Measurements from ENCODE around the gene CYBA. TPM values are rescaled to one million over a fixed set of nuclear protein-coding genes. Genes with fewer than 3 reads are reported as not detected.

Gene CYBA
- total RNA-seq, 4 donors from 2014 or later, result 258 to 306 (median 291) TPM

DNA sequence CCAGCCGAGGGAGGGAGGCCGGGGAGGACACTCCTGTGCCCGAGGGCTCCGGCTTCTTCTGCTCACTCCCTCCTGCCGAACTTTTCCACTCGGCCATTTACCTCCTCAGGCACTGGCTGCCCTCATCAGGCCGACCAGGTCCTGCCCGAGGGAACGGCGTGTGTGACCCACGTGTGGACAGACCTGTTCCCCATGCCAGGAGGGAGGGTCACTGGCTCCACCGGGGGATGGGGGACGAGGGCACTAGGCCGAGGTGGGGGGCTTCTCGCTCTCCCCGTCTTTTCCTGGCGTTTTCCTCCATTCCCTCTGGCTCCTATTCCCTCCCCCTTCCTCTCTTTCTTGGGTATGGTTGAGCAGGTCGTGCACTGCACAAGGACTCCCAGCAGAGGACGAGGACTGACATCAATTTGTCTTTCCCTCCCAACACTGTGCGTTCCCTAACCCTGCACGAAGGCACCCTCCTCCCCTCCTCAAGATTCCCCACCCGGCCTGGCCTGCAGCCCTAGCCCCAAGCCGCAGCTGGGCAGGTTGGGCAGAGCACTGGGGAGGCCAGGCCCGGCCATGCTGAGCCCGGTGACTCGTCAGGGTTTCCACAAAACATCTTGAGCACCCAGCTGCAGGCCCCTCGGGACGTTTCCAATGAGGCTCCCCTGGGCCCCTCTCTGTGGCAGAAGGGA lies 15.7 kb downstream of the CYBA start:
- 40% methylated on average over 4 to 28 of the region's 28 CpGs for WGBS, 2 donors (ENCODE audit: low coverage in 1 of 2)
- in situ Hi-C loops (cut with MboI; ENCODE audit: low pct_ligation_motif_present in 1 of 4, low pct_unique_long_range_greater_than_20kb in 1 of 4, low sequenced_read_pairs in 3 of 4), result no loop called here

DNA sequence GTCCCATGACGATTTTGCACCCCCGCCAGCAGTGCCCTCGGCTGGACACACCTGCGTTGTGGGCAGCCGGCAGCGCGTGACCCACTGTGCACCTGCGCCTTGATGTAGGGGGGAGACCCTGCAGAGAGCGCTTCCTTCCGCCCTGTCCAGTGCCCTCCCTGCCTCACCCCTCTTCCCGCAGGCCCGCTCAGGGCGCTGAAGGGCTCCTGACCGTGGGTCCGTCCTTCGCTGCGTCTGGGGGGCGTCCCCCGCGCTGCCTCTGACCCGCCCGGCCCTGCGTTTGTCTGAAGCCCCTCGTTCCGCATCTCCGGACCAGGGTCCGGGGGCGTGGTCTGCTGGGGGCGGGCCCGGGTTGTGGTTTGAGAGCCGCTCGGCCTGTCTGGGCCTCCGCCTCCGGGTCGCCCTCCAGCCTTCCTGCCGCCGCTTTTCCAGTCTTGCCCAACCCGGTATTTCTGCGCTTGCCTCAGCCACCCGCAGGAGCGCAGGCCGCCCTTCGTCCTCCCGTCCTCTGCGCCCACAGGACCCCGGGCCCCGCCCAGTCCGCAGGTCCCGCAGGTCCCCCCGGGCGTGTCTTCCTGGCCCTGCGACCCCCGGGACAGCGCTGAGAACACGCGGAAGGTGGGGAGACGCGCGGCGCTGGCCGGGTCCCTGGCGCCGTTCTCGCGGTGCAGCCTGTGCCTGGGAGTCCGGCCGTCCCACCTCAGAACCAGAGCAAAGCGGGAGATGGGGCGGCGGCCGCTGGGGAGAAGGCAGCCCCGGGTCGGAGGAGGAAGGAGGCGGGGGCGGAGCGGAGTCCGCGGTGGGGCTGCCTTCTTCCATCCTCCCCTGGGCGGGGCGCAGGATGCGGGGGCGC lies 16.5 kb downstream of the CYBA start:
- peaks cover 9 to 34% (median 29%) of the 10 kb centered on the region in 4 donors for H3K4me1 ChIP-seq
- intact Hi-C loops (cut with DNase I; ENCODE audit: low total_unique reads), result no loop called here
- H3K9me3 ChIP-seq, result no peaks in the 10 kb centered on the region
- in situ Hi-C loops (cut with MboI; ENCODE audit: low pct_ligation_motif_present in 1 of 4, low pct_unique_long_range_greater_than_20kb in 1 of 4, low sequenced_read_pairs in 3 of 4), result no loop called here
- peak overlapping the region; percentile 1 to 50 (median 26) for H3K4me3 ChIP-seq
- peak; percentile 74 for DNase-seq
- TF ChIP-seq, protein P1, sequence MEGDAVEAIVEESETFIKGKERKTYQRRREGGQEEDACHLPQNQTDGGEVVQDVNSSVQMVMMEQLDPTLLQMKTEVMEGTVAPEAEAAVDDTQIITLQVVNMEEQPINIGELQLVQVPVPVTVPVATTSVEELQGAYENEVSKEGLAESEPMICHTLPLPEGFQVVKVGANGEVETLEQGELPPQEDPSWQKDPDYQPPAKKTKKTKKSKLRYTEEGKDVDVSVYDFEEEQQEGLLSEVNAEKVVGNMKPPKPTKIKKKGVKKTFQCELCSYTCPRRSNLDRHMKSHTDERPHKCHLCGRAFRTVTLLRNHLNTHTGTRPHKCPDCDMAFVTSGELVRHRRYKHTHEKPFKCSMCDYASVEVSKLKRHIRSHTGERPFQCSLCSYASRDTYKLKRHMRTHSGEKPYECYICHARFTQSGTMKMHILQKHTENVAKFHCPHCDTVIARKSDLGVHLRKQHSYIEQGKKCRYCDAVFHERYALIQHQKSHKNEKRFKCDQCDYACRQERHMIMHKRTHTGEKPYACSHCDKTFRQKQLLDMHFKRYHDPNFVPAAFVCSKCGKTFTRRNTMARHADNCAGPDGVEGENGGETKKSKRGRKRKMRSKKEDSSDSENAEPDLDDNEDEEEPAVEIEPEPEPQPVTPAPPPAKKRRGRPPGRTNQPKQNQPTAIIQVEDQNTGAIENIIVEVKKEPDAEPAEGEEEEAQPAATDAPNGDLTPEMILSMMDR (IDR thresholded peaks at IDR 0.05), result no peak
- peak in 1 of 3 donors; percentile 19 for TF ChIP-seq POLR2AphosphoS5 (IDR thresholded peaks at IDR 0.05)
- no peak for TF ChIP-seq EP300 (IDR thresholded peaks at IDR 0.05; ENCODE audit: low read depth)
- WGBS, 2 donors (ENCODE audit: low coverage in 1 of 2), result 3% methylated on average over 60 of the region's 82 CpGs; no CpG with 5 or more reads in 1 of the 2 donors
- peaks cover 0 to 23% (median 7%) of the 10 kb centered on the region in 4 donors for H3K36me3 ChIP-seq
- H3K27me3 ChIP-seq, result peaks cover 42% of the 10 kb centered on the region
- H3K27ac ChIP-seq, result peak overlapping the region; percentile 43 to 60 (median 50)

More for the DNA sequence above, 15.7 kb downstream of the CYBA start:
- intact Hi-C loops (cut with DNase I; ENCODE audit: low total_unique reads), result no loop called here
- Histone ChIP-seq H3K27me3 (peaks cover 50% of the 10 kb centered on the region), H3K27ac (peak overlapping the region in 3 of 4 donors; percentile 49 to 60 (median 52)), H3K36me3 (peaks cover 0 to 18% (median 4%) of the 10 kb centered on the region in 4 donors), H3K9me3 (no peaks in the 10 kb centered on the region), H3K4me1 (peaks cover 12 to 39% (median 35%) of the 10 kb centered on the region in 4 donors), H3K4me3 (peak overlapping the region in 2 of 4 donors; percentile 36 to 50)
- TF ChIP-seq, protein P1 (IDR thresholded peaks at IDR 0.05), result no peak
- TF ChIP-seq POLR2AphosphoS5 (IDR thresholded peaks at IDR 0.05) (no peak), EP300 (IDR thresholded peaks at IDR 0.05; ENCODE audit: low read depth) (no peak), POLR2A (IDR thresholded peaks at IDR 0.05) (no peak)
- DNase-seq, result no peak

DNA sequence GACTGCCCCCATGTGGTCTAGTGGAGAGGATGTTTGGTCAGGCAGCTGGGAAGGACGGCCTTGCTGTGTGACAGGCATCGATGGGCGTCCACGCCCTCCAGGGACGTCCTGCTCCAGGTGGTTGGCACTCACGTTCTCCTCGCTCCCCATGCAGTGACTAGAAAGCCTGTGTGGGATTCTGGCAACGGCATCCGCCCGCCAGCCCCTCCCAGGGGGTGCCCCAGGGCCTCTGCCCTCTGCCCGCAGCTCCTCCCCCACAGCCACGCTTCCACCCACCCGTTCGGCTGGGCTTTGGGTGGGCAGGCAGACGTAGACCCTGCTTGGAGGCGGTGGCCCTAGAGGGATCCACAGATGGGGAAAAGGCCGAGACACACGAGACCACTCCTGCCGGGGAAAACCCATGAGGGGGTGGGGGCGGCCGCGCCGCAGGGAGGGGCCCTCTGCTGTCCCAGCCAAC lies 17.1 kb downstream of the CYBA start:
- peak overlapping the region; percentile 43 to 60 (median 50) for H3K27ac ChIP-seq
- peak overlapping the region in 2 of 4 donors; percentile 36 to 50 for H3K4me3 ChIP-seq
- intact Hi-C loops (cut with DNase I; ENCODE audit: low total_unique reads) (no loop called here), in situ Hi-C loops (cut with MboI; ENCODE audit: low pct_ligation_motif_present in 1 of 4, low pct_unique_long_range_greater_than_20kb in 1 of 4, low sequenced_read_pairs in 3 of 4) (no loop called here)
- H3K27me3 ChIP-seq, result peaks cover 36% of the 10 kb centered on the region
- H3K36me3 ChIP-seq, result peaks cover 0 to 23% (median 7%) of the 10 kb centered on the region in 4 donors
- peaks cover 8 to 28% (median 23%) of the 10 kb centered on the region in 4 donors for H3K4me1 ChIP-seq
- DNase-seq, result peak; percentile 60
- no peaks in the 10 kb centered on the region for H3K9me3 ChIP-seq
- 28% methylated on average over 23 of the region's 23 CpGs; no CpG with 5 or more reads in 1 of the 2 donors for WGBS, 2 donors (ENCODE audit: low coverage in 1 of 2)
- TF ChIP-seq POLR2A (IDR thresholded peaks at IDR 0.05) (no peak), POLR2AphosphoS5 (IDR thresholded peaks at IDR 0.05) (no peak), EP300 (IDR thresholded peaks at IDR 0.05; ENCODE audit: low read depth) (no peak)
- TF ChIP-seq, protein P1 (IDR thresholded peaks at IDR 0.05), result peak in 2 of 5 experiments; percentile 20 to 39

DNA sequence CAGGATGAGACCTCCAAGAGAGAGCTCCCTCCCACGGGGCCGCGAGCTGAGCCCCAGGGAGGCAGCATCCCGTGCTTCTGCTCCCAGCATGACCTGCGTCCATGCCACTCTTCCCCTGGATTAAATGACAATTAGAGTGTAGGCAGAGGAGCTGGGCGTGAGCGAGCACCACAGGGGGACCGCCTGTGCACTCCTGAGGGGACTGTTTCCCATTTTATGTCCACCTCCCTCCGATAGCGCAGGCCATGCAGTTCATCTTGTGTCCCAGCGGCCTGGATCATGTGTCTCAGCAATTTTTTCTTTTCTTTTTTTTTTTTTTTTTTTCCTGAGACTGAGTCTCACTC lies 18.3 kb downstream of the CYBA start:
- Histone ChIP-seq H3K36me3 (peaks cover 0 to 23% (median 7%) of the 10 kb centered on the region in 4 donors), H3K9me3 (no peaks in the 10 kb centered on the region), H3K27ac (no peak overlapping the region), H3K4me1 (peaks cover 4 to 17% (median 15%) of the 10 kb centered on the region in 4 donors), H3K4me3 (no peak overlapping the region), H3K27me3 (peaks cover 27% of the 10 kb centered on the region)
- TF ChIP-seq POLR2AphosphoS5 (IDR thresholded peaks at IDR 0.05), result no peak
- TF ChIP-seq, protein P1 (IDR thresholded peaks at IDR 0.05), result no peak
- TF ChIP-seq EP300 (IDR thresholded peaks at IDR 0.05; ENCODE audit: low read depth), result no peak
- TF ChIP-seq POLR2A (IDR thresholded peaks at IDR 0.05), result no peak
- WGBS, 2 donors (ENCODE audit: low coverage in 1 of 2), result 70 to 93% methylated on average over 2 to 11 of the region's 11 CpGs
- DNase-seq, result no peak
- in situ Hi-C loops (cut with MboI; ENCODE audit: low pct_ligation_motif_present in 1 of 4, low pct_unique_long_range_greater_than_20kb in 1 of 4, low sequenced_read_pairs in 3 of 4), result no loop called here
- intact Hi-C loops (cut with DNase I; ENCODE audit: low total_unique reads), result no loop called here

All from transverse colon (tissue), 4 donors.